Adipocyte (in vitro differentiated cells): ENCODE measurements around the gene ADAMTS3.

Experiments used
- DNase-seq: peaks from one replicate; pipeline ENCODE4 v3.0.0-alpha.2; 2015; ENCODE audit warnings: low read depth
- H3K27me3 ChIP-seq: replicated peaks from 2 replicates; pipeline ENCODE4 v1.7.0; 2013; ENCODE audit warnings: mild to moderate bottlenecking, low read length, moderate library complexity; ENCODE audit not compliant: control insufficient read depth, insufficient read depth
- H3K36me3 ChIP-seq: 2 replicates; pipeline ENCODE4 v1.7.0; 2013; ENCODE audit warnings: low read length, mild to moderate bottlenecking, moderate library complexity; ENCODE audit not compliant: control insufficient read depth, insufficient read depth, severe bottlenecking
- H3K4me1 ChIP-seq: 2 replicates; pipeline ENCODE4 v1.7.0; 2013; ENCODE audit warnings: mild to moderate bottlenecking, low read length, moderate library complexity; ENCODE audit not compliant: control insufficient read depth, insufficient read depth
- H3K4me3 ChIP-seq: 2 replicates; pipeline ENCODE4 v1.7.0; 2013; ENCODE audit warnings: mild to moderate bottlenecking, low read length, moderate library complexity
- H3K9ac ChIP-seq: 2 replicates; pipeline ENCODE4 v1.7.0; 2013; ENCODE audit warnings: mild to moderate bottlenecking, low read length, moderate library complexity
- H3K9me3 ChIP-seq: 2 replicates; pipeline ENCODE4 v1.7.0; 2013; ENCODE audit warnings: mild to moderate bottlenecking, low read length, moderate library complexity; ENCODE audit not compliant: control insufficient read depth

ADAMTS3 gene

GRCh38 chr4:72340803-72341431 is 228.1 kb downstream of the ADAMTS3 start:
- no peaks in the 10 kb centered on the region for H3K27me3 ChIP-seq
- H3K36me3 ChIP-seq, result no peaks in the 10 kb centered on the region
- DNase-seq, result peak; percentile 15
- H3K9ac ChIP-seq, result no peak overlapping the region
- no peak overlapping the region for H3K4me3 ChIP-seq
- H3K4me1 ChIP-seq, result peaks cover 9% of the 10 kb centered on the region
- no peaks in the 10 kb centered on the region for H3K9me3 ChIP-seq

DNA sequence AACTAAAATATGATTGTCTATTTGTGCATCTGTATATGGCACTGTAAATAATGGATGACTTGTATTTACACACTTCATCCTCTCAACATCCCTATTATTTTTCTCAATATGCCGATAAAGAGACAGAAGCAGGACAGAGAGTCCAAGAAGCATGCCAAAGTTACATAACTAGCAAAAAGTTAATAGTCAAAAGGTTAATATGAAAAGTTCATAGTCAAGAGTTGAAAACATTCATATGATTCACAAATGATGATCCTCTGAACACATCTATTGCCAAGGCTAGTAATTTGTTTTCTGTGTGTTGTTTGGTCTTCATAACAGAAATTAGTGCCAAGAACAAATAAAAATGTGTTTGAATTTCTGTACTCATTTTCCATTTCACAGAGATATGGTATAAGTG is 231.0 kb downstream of the ADAMTS3 start:
- peaks cover 9% of the 10 kb centered on the region for H3K4me1 ChIP-seq
- no peak overlapping the region for H3K9ac ChIP-seq
- no peaks in the 10 kb centered on the region for H3K9me3 ChIP-seq
- H3K36me3 ChIP-seq, result no peaks in the 10 kb centered on the region
- no peak for DNase-seq
- H3K27me3 ChIP-seq, result no peaks in the 10 kb centered on the region
- H3K4me3 ChIP-seq, result no peak overlapping the region

DNA sequence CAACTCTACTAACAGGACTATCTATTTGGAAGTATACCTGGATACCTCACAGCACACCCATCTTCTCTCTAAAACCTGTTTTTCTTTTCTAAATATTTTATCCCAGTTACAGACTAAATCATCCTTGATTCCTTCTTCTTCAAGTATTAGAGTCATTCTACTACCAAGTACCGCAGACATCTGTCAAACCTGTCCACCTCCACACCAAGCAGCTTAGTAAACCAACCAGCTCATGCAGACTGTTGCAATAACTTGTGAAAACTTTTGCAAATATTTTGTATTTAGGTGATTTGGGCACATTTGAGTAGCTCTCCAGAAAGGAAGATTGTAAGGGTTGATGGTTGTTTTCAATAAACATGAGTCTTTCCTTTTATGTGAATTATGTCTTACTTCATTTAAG is 238.6 kb downstream of the ADAMTS3 start:
- H3K4me3 ChIP-seq, result no peak overlapping the region
- no peaks in the 10 kb centered on the region for H3K4me1 ChIP-seq
- no peaks in the 10 kb centered on the region for H3K27me3 ChIP-seq
- H3K9ac ChIP-seq, result no peak overlapping the region
- DNase-seq, result no peak
- no peaks in the 10 kb centered on the region for H3K9me3 ChIP-seq
- H3K36me3 ChIP-seq, result no peaks in the 10 kb centered on the region

DNA sequence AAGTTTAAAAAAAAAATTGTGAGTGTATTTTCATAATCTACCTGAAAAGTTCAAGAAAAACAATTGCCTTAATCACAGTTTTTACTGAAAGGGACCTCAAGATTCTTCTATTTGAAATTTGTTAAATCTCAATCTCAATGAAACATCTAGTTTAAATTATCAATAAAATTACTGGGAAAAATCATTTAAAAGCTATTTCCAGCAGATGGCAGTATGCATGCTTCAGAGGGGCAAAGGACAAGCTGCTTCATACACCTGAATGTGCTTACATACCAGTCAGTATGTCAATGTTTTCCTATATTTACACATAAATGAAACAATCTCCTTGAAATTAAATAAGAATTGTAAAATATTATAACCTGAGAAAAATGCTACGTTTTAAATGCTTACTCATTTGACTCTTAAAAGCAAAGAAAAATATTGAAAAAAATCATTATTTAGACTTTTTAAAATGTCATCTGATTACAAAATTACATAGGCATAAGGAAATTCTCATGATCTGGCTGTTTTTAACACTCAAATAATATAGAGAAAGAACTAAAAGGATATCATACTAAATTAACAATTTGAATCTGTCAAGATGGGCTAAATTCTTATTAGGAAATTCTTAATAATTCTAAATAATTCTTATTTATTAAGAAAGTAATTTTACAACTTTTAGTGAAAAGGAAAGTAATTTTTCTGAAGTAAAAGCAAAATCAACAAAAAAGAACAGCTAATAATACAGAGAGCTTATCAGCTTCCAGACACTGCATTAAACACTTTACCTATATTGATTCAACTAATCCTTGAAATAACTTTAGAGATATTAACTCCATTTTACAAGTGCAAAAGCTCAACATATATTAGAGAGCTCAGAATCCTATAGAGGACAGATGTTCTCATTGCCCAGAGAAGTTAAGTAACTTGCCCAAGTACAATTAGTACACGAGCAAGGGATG is 242.1 kb downstream of the ADAMTS3 start:
- Histone ChIP-seq H3K4me3 (no peak overlapping the region), H3K9me3 (no peaks in the 10 kb centered on the region), H3K27me3 (no peaks in the 10 kb centered on the region), H3K4me1 (peaks cover 3% of the 10 kb centered on the region), H3K36me3 (no peaks in the 10 kb centered on the region), H3K9ac (no peak overlapping the region)
- peak; percentile 75 for DNase-seq

DNA sequence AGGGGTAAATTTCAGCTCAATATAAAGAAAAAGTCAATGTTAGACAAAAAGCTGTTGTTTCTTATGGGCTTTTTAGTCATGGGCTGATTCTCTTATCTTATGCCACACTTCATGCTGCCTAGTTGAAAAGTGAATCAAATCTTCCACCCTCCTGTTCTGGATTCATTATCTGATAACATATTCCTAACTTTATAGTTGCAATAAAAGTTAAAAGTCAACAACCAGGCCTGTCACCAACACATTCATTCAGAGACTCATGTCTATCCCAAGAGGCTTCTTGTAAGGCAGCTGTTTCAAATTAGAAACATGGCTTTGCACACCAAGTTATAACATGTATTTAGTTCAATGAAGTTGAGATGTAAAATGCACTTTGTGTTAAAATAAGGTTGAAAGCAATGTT is 243.8 kb downstream of the ADAMTS3 start:
- H3K4me3 ChIP-seq, result no peak overlapping the region
- no peak overlapping the region for H3K9ac ChIP-seq
- no peaks in the 10 kb centered on the region for H3K36me3 ChIP-seq
- H3K4me1 ChIP-seq, result peaks cover 6% of the 10 kb centered on the region
- peak; percentile 11 for DNase-seq
- no peaks in the 10 kb centered on the region for H3K9me3 ChIP-seq
- no peaks in the 10 kb centered on the region for H3K27me3 ChIP-seq

DNA sequence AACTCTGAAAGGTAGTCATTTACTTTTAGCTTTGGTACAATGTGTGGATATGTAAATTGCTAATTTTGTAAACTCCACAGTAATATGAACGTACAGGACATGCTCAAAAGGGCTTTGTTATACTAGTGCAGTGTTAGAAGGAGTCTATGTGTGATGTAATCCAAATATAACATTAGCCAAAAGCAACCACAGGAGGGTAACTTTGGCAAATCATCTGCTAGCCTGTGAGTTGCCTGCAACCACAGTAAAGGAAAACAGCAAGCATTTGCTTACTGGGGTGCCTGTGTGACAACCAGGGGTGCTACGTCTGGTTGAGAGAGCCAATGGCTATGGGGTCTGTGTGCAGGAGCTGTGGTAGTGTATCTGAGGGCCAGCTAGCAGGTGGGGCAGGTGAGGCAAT is 245.8 kb downstream of the ADAMTS3 start:
- no peak for DNase-seq
- Histone ChIP-seq H3K27me3 (no peaks in the 10 kb centered on the region), H3K4me3 (no peak overlapping the region), H3K36me3 (no peaks in the 10 kb centered on the region), H3K4me1 (peaks cover 24% of the 10 kb centered on the region), H3K9me3 (no peaks in the 10 kb centered on the region), H3K9ac (no peak overlapping the region)

GRCh38 chr4:72320223-72320948 is 248.6 kb downstream of the ADAMTS3 start:
- Histone ChIP-seq H3K4me1 (peaks cover 30% of the 10 kb centered on the region), H3K27me3 (no peaks in the 10 kb centered on the region), H3K9ac (no peak overlapping the region), H3K4me3 (no peak overlapping the region), H3K36me3 (no peaks in the 10 kb centered on the region), H3K9me3 (no peaks in the 10 kb centered on the region)
- peak; percentile 10 for DNase-seq

DNA sequence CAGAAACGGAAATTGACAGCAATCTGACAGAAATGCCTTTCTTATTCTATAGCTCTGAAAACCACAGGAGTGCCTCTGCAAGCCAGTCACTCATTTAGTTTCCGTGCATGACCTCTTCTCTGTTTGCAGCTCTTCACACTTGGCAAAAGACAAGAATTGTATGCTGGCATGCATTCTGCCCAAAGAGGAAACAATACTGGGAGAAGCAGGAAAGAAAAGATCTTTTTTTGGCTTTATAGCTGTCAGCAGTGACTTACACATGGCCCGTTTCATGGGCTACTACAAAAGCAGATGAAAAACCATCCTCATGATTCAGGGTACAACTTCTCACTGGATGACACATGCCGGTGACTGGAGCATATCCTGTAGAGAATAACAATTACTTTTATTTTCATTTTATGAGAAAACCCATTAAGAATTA is 249.4 kb downstream of the ADAMTS3 start:
- H3K4me3 ChIP-seq, result no peak overlapping the region
- no peaks in the 10 kb centered on the region for H3K36me3 ChIP-seq
- no peaks in the 10 kb centered on the region for H3K9me3 ChIP-seq
- DNase-seq, result peak; percentile 45
- no peaks in the 10 kb centered on the region for H3K27me3 ChIP-seq
- H3K4me1 ChIP-seq, result peaks cover 35% of the 10 kb centered on the region
- no peak overlapping the region for H3K9ac ChIP-seq

DNA sequence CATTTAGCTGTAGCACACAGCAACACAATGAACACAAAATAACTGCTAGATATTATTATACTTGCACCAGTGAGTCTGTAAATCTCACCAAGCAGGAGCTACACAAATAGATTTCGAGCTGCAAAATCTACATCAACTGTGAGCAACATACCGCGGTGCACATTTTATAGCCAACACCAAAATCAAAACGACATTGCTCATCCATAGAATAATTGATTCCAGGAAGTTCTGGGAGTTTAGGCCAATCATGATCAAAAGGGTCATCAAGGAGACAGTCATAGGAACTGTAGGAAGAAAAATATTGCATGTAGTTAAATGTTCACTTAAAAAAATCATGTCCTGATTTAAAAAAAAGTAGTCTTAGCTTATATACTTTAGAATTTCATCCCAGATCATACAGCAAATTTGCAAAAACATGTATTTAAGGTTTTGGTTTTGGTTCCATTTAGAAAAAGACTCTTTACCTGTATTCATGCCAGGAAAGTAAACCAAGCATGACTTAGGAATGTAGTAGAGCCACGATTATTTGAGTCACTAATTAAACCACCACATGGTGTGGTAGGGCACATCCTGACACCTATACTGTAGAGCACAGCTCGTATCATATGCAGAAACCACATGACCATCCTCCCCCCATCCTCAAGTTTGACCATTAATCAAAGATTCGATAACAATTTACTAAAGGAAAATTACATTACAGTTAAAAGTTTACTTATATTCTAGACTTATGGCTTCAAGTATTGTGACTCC is 250.4 kb downstream of the ADAMTS3 start:
- DNase-seq, result peak; percentile 30
- H3K9me3 ChIP-seq, result no peaks in the 10 kb centered on the region
- H3K4me3 ChIP-seq, result no peak overlapping the region
- peaks cover 44% of the 10 kb centered on the region for H3K4me1 ChIP-seq
- no peak overlapping the region for H3K9ac ChIP-seq
- no peaks in the 10 kb centered on the region for H3K27me3 ChIP-seq
- no peaks in the 10 kb centered on the region for H3K36me3 ChIP-seq

- Histone ChIP-seq H3K9ac (no peak overlapping the region), H3K27me3 (no peaks in the 10 kb centered on the region), H3K4me1 (peaks cover 62% of the 10 kb centered on the region), H3K36me3 (no peaks in the 10 kb centered on the region), H3K9me3 (no peaks in the 10 kb centered on the region), H3K4me3 (no peak overlapping the region)
- peak; percentile 93 for DNase-seq
Observed at GRCh38 chr4:72314869-72315268, 254.2 kb downstream of the ADAMTS3 start.
